Medulla oblongata (tissue), 1 donor: ENCODE measurements around the gene NIT1.
A peak's percentile ranks its signal among the peaks of the same experiment; 100 is the strongest.
"Not testable (repeated sequence)": the region's sequence is repeated elsewhere in the genome, so short reads cannot be mapped to it uniquely, and the experiment has no call there.

Experiments used
- DNase-seq: peaks from one replicate; pipeline ENCODE4 v3.0.0-alpha.2; 2015; ENCODE audit errors: extremely low spot score

Gene NIT1

DNA sequence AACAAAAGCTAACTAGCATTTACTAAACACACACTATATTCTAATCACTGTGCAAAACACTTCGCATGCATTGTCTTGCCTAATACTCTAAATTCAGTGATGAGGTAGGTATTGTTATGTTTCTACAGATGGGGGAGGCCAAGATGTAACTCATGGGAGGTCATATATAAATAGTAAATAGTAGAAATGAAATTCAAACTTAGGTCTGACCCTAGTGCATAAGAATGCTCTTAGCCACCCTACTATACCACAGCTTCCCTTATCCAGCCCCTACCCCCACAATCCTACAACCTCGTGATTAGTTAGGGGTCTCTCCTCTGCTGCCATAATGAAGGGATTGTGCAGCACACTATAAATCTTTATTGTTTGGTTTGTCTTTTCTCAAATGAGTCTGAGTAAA is 3.3 kb upstream of the NIT1 start:
- DNase-seq, result no peak

- no peak for DNase-seq
Measured at GRCh38 chr1:161115132-161115711, 2.7 kb upstream of the NIT1 start.

DNA sequence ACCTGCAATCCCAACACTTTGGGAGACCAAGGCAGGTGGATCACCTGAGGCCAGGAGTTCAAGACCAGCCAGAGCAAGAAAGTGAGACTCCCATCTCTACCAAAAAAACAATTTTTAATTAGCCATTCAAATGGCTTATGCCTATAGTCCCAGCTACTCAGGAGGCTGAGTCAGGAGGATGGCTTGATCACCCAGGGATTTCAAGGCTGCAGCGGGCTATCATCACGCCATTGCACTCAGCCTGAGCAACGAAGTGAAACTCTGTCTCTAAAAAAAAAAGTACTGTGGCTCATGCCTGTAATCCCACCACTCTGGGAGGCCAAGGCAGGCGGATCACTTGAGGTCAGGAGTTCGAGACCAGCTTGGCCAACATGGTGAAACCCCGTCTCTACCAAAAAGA is 1.9 kb upstream of the NIT1 start:
- not testable (repeated sequence) for DNase-seq

- no peak for DNase-seq
Measured at GRCh38 chr1:161119092-161119903, 1.4 kb downstream of the NIT1 start.

GRCh38 chr1:161121042-161121650 is 3.2 kb downstream of the NIT1 start:
- DNase-seq, result no peak

DNA sequence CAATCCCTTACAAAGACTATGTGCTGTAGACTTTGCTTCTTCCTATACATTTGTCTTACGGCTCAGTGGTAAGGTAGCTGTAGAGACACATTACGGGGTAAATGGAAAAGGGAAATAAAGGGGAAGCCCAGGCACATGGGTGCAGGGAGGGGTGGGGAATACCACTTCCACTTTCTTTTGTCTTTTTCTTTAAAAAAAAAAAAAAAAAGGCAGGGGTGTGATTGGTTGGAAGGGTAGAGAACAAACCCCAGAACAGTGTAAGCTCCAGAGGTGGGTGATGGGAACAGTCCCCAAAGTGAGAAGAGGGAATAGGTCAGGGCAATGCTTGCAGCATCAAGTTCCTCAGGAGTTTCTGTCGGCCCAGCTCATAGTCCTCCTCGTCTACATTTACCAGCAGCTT is 3.9 kb downstream of the NIT1 start:
- peak; percentile 56 for DNase-seq

DNA sequence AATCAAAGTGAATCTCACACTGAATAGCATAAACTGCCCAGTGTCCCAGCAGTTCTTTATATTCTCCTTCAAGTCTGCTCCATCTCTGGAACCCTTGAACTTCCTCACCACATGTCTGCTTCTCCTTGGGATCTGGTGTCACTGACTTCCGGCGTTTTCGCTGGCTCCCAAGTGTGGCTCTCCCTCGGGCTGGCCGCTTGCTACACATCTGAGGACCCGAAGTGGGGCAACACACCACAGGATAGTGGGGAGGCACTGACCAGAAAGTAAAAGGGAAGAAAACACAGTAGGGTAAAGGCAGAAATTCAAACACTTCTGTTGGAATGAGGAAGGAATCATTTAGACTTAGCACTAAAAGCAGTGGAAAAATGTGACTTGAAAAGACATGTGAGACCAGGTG is 5.1 kb downstream of the NIT1 start:
- DNase-seq, result no peak

DNA sequence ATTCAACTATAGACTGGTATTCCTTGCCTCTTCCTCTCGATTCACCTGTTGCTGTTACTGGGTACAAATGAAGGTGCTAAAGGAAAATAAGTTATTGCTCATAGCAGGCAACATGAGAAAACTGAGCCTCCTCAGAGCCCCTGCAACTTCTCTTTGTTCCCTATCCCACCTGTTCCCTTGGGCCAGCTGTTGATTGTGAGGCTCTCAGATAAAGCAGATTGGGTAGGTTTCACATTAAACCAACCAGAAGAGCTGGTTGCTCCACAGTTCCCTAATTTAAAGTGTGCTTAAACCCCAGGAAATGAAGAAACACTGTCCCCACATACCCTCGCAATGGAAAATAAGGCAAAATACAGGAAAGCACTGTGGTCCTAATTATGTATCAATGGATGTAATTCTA is 9.7 kb downstream of the NIT1 start:
- DNase-seq, result no peak

DNA sequence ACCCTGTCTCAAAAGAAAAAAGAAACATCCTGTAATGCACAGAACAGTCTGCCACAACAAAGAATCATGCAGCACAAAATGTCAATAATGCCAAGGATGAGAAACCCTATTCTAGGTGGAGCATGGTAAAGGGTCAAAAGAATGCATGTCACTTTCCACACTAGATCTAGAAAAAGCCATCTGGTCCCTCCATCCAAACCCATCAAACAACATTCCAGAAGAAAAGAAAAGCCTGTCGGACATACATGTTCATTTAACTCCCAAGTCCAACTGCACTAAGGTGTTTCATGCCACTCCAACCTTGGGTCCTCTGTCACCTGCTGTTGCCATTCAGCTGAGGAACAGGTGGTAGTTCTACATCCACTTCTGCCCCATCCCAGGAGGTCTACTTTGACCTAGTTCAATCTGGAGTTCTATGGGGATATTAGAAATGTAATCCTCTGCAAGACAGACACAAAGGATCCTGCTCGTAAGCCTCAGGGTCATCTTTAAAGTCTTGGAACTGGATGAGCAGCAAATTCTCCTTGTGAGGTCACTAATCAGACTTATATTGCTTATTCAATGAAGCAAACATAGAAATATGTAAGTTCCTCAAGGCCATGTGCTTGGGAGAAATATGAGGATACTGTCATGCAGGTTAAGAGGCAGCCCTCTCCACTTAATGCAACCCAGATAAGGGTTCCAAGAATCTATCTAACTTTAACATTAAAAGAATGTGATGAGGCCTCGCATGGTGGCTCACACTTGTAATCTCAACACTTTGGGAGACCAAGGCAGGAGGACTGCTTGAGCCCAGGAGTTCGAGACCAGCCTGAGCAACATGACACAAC is 10.9 kb downstream of the NIT1 start:
- DNase-seq, result no peak

DNA sequence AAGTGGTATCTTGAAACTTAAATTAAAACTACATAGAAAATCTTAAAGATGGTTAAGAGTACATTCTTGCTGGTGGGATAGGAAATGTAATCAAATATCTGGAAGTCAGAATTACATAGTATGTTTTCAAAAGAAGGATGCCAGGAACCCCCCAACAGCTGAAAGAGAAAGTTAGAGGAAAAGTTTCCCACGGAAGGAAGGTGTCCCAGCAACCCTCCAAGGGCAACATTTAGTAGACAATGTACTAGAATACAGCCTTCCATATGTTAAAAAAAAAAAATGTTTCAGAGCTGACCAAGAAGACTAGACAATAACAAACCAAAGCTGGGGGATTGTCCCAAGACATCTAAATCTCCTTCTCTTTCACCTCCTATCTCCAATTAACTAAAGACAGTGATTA is 12.4 kb downstream of the NIT1 start:
- DNase-seq, result no peak

- peak; percentile 56 for DNase-seq
Measured at GRCh38 chr1:161131523-161132409, 13.9 kb downstream of the NIT1 start.

- peak; percentile 98 for DNase-seq
Measured at GRCh38 chr1:161132410-161133219, 14.7 kb downstream of the NIT1 start, which contains the start of gene DEDD. Gene DEDD (minus strand): TSS chr1:161132667. CDS start chr1:161124462, 8,205 bp downstream.

DNA sequence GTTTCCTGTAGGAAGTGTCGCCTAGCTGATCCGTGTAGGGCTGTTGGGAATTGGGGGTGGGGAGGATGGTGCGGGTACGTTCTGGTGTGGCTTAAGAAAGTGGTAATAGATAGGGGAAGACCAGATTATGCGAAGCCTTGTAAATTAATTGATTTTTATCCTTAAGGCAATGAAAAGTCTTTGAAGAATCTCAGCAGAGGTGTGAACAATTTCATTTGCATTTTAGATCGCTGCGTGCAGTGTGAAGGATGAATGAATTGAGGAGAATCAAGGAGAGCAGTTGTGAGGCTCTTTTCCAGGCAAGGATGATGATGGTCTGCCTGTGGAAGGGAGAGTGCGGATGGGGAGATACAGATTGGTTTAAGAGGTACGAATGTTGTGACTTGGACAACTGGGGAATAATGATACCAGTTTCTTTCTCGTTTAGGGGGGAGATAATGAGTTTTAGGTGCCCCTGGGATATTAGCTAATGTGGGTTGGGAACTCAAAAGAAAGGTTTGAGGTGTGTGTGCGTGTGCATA is 15.4 kb downstream of the NIT1 start:
- no peak for DNase-seq

DNA sequence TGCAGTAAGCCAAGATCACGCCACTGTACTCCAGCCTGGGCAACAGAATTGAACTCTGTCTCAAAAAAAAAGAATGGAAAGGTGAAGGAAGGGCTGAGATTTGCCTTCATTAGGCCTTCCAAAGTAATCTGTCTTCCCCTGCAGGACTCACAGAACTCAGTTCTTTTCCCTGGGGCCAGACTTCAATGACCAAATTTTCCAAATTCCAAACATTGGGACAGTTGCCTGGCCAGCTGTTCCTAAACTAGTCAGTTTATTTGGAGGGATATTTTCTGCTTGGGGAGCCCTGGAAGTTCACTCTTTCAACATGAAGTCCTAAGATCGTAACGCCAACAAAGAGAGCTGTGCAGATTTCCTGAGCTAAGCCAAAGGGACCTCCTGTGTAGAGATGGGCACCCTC is 20.0 kb downstream of the NIT1 start:
- DNase-seq, result no peak

- no peak for DNase-seq
Measured at GRCh38 chr1:161138431-161138830, 20.5 kb downstream of the NIT1 start.

DNA sequence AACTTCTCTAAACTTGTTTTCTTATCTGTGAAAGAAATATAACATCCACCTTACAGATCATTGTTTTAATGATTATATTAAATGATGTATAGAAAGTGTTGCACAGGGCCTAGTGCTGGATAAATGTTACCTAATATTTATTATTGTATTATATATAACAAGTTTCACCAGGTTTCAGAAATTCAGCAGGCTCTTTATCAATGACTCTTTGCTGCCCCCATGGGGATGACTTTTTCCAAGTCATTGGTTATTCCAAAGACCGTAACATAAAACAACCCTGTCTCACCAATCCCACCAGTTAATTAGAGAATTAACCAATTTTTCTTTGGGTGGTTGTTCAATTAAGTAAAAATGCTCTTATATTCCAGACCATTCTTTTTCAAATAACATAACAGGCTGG is 21.9 kb downstream of the NIT1 start:
- DNase-seq, result peak; percentile 62

DNA sequence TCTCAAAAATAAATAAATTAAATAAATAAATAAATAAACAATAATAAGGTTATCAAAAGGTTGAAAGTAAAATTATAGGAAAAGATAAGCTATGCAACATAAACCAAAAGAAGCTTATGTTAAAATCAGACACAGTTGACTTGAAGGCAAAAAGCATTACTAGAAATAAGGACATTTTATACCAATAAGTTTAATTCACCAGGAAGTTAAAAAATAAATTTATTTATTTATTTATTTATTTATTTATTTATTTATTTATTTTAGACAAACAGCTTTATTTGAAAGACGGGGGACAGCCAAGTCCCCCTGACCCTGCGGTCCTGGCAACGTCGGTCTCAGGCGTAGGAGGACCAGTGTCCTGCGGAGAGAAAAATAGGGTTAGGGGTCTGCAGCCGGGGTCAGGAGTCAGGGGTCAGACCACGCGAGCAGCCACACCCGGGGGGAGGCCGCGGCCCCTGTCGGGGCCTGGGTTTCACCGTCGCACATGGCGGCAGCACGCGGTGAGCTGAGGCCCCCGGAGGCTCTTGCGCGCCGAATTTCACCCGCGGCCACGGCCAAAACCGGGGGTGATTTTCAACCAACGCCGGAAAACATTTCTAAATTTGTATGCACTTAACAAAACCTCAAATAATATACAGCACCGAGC is 23.0 kb downstream of the NIT1 start:
- DNase-seq, result no peak

GRCh38 chr1:161145832-161146231 is 27.9 kb downstream of the NIT1 start:
- no peak for DNase-seq

- DNase-seq, result no peak
Measured at GRCh38 chr1:161153176-161153575, 35.3 kb downstream of the NIT1 start.
